A673 (cell line): ENCODE results near the gene CTXND2.

Source experiments
- CTCF ChIP-seq: fragments of 300-800, 200-600 bp; sonication (generic); conservative IDR thresholded peaks from 2 replicates; pipeline ENCODE4 v1.5.1; 2017; ENCODE audit warnings: low read depth, mild to moderate bottlenecking, antibody characterized with exemption, low read length, moderate library complexity, mixed read lengths
- EZH2 ChIP-seq: fragments of 200-600 bp; sonication (generic); IDR thresholded peaks from 2 replicates; pipeline ENCODE4 v1.6.1; 2017; ENCODE audit warnings: borderline replicate concordance, low read depth, mild to moderate bottlenecking, mixed read lengths, antibody characterized with exemption, low read length; ENCODE audit not compliant: poor library complexity, severe bottlenecking

DNA sequence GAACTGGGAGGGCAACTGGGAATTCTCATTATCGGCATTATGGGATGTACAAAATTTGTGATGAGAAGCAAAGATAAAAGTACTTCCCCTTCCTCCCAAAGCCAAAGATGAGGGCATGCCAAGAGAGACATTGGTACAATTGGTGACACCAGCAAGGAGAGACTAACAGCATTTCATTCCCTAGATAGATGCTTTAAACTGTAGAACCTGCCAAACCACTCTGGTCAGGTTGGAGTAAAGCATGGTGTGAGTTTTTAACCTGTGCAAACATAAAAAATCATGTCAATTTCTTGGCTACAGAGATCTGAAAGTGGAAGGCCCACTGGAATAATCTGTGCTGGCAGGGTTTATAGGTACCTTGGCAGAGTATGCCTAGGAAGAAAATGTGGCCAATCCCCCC is 19.4 kb downstream of the CTXND2 start:
- TF ChIP-seq CTCF (no peak), EZH2 (no peak)
